Stimulated activated CD8-positive, alpha-beta memory T cell treated with anti-CD3 and anti-CD28 coated beads, Interleukin-12 subunit alpha, Interleukin-12 subunit beta, amount 100 ng/mL, for 1 hour (primary cell): ENCODE results near the gene EBNA1BP2.
"Not testable (repeated sequence)": the region's sequence is repeated elsewhere in the genome, so short reads cannot be mapped to it uniquely, and the experiment has no call there.

Experiments
- DNase-seq: peaks from one replicate; pipeline ENCODE4 v3.0.0-alpha.2; 2020; ENCODE audit warnings: low read depth

Gene EBNA1BP2

DNA sequence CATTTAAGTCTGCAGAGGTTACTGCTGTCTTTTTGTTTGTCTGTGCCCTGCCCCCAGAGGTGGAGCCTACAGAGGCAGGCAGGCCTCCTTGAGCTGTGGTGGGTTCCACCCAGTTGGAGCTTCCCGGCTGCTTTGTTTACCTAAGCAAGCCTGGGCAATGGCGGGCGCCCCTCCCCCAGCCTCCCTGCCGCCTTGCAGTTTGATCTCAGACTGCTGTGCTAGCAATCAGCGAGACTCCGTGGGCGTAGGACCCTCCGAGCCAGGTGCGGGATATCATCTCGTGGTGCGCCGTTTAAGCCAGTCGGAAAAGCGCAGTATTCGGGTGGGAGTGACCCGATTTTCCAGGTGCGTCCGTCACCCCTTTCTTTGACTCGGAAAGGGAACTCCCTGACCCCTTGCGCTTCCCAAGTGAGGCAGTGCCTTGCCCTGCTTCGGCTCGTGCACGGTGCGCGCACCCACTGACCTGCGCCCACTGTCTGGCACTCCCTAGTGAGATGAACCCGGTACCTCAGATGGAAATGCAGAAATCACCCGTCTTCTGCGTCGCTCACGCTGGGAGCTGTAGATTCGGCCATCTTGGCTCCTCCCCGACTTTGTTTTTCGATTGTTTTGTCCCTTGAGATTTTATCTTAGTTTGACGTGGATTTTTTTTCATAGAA, 52.0 kb downstream of the EBNA1BP2 start:
- not testable (repeated sequence) for DNase-seq
